Measurements from ENCODE around the gene RNF208.

- TF ChIP-seq EZH2phosphoT487 (conservative IDR thresholded peaks at IDR 0.05; ENCODE audit: low read length) (no peak), CTCF (IDR thresholded peaks at IDR 0.05; ENCODE audit: insufficient read depth, low read length, poor library complexity, severe bottlenecking) (no peak)
Measured at GRCh38 chr9:137223078-137223970, 1.3 kb upstream of the RNF208 start.
